Measurements from ENCODE around the gene OTP.
"Not testable (repeated sequence)": the region's sequence is repeated elsewhere in the genome, so short reads cannot be mapped to it uniquely, and the experiment has no call there.

Gene OTP

GRCh38 chr5:77606279-77606678 lies 32.2 kb downstream of the OTP start:
- no peak overlapping the region for H3K4ac ChIP-seq (ENCODE audit: low read depth, low read length)
- no peak overlapping the region for H4K5ac ChIP-seq (ENCODE audit: low read length)
- no peak overlapping the region for H2BK15ac ChIP-seq (replicated peaks; ENCODE audit: low read depth)
- no peaks in the 10 kb centered on the region for H3K79me2 ChIP-seq (ENCODE audit: control insufficient read depth, insufficient read depth, low read length)
- H2AK5ac ChIP-seq (ENCODE audit: low read length), result no peak overlapping the region
- no peak overlapping the region for H3K27ac ChIP-seq (ENCODE audit: low read depth, low read length)
- H3K27me3 ChIP-seq (ENCODE audit: insufficient read depth, low read length, poor library complexity), result no peaks in the 10 kb centered on the region
- no peak overlapping the region for H4K8ac ChIP-seq (ENCODE audit: low read depth, low read length)
- H3K4me1 ChIP-seq (ENCODE audit: control insufficient read depth, low read depth, low read length), result no peaks in the 10 kb centered on the region
- DNase-seq, result no peak
- H3K79me1 ChIP-seq (ENCODE audit: low read length), result no peaks in the 10 kb centered on the region
- no peak overlapping the region for H3K23ac ChIP-seq (ENCODE audit: low read length)
- H3K18ac ChIP-seq (ENCODE audit: low read length), result no peak overlapping the region
- H3K36me3 ChIP-seq (ENCODE audit: control insufficient read depth, insufficient read depth, low read length), result no peaks in the 10 kb centered on the region
- no peak overlapping the region for H2BK5ac ChIP-seq (ENCODE audit: low read length)
- no peak overlapping the region for H3K4me2 ChIP-seq (ENCODE audit: low read length)
- no peak overlapping the region for H3K9ac ChIP-seq (ENCODE audit: low read length)
- H2BK120ac ChIP-seq (ENCODE audit: low read depth, low read length), result no peak overlapping the region
- H3K56ac ChIP-seq (ENCODE audit: low read length), result no peak overlapping the region
- no peak overlapping the region for H3K4me3 ChIP-seq (ENCODE audit: low read length)

GRCh38 chr5:77599679-77600078 lies 38.8 kb downstream of the OTP start:
- no peak overlapping the region for H3K4me2 ChIP-seq (ENCODE audit: low read length)
- no peaks in the 10 kb centered on the region for H3K36me3 ChIP-seq (ENCODE audit: control insufficient read depth, insufficient read depth, low read length)
- no peak overlapping the region for H3K9ac ChIP-seq (ENCODE audit: low read length)
- no peak overlapping the region for H2BK15ac ChIP-seq (replicated peaks; ENCODE audit: low read depth)
- H3K79me2 ChIP-seq (ENCODE audit: control insufficient read depth, insufficient read depth, low read length), result no peaks in the 10 kb centered on the region
- no peaks in the 10 kb centered on the region for H3K79me1 ChIP-seq (ENCODE audit: low read length)
- H2BK120ac ChIP-seq (ENCODE audit: low read depth, low read length), result no peak overlapping the region
- H3K4ac ChIP-seq (ENCODE audit: low read depth, low read length), result no peak overlapping the region
- WGBS (ENCODE audit: extremely low coverage, insufficient coverage, low lambda C conversion rate), result no CpG with 5 or more reads among the region's 2 CpGs
- no peaks in the 10 kb centered on the region for H3K27me3 ChIP-seq (ENCODE audit: insufficient read depth, low read length, poor library complexity)
- H3K27ac ChIP-seq (ENCODE audit: low read depth, low read length), result no peak overlapping the region
- no peak overlapping the region for H3K23ac ChIP-seq (ENCODE audit: low read length)
- no peak overlapping the region for H2AK5ac ChIP-seq (ENCODE audit: low read length)
- DNase-seq, result no peak
- H3K4me1 ChIP-seq (ENCODE audit: control insufficient read depth, low read depth, low read length), result no peaks in the 10 kb centered on the region
- H4K5ac ChIP-seq (ENCODE audit: low read length), result no peak overlapping the region
- H3K18ac ChIP-seq (ENCODE audit: low read length), result no peak overlapping the region
- no peak overlapping the region for H3K56ac ChIP-seq (ENCODE audit: low read length)
- H4K8ac ChIP-seq (ENCODE audit: low read depth, low read length), result no peak overlapping the region
- no peak overlapping the region for H3K4me3 ChIP-seq (ENCODE audit: low read length)
- H2BK5ac ChIP-seq (ENCODE audit: low read length), result no peak overlapping the region

- no peak for DNase-seq
- Histone ChIP-seq H2BK15ac (replicated peaks; ENCODE audit: low read depth) (no peak overlapping the region), H3K27me3 (ENCODE audit: insufficient read depth, low read length, poor library complexity) (no peaks in the 10 kb centered on the region), H3K4ac (ENCODE audit: low read depth, low read length) (no peak overlapping the region), H3K4me3 (ENCODE audit: low read length) (no peak overlapping the region), H3K36me3 (ENCODE audit: control insufficient read depth, insufficient read depth, low read length) (no peaks in the 10 kb centered on the region), H2AK5ac (ENCODE audit: low read length) (no peak overlapping the region), H3K9ac (ENCODE audit: low read length) (no peak overlapping the region), H2BK5ac (ENCODE audit: low read length) (no peak overlapping the region), H4K8ac (ENCODE audit: low read depth, low read length) (no peak overlapping the region), H3K56ac (ENCODE audit: low read length) (no peak overlapping the region), H3K79me1 (ENCODE audit: low read length) (no peaks in the 10 kb centered on the region), H4K5ac (ENCODE audit: low read length) (no peak overlapping the region), H3K23ac (ENCODE audit: low read length) (no peak overlapping the region), H3K18ac (ENCODE audit: low read length) (no peak overlapping the region), H3K27ac (ENCODE audit: low read depth, low read length) (no peak overlapping the region), H2BK120ac (ENCODE audit: low read depth, low read length) (no peak overlapping the region), H3K4me2 (ENCODE audit: low read length) (no peak overlapping the region), H3K79me2 (ENCODE audit: control insufficient read depth, insufficient read depth, low read length) (no peaks in the 10 kb centered on the region), H3K4me1 (ENCODE audit: control insufficient read depth, low read depth, low read length) (no peaks in the 10 kb centered on the region)
- WGBS (ENCODE audit: extremely low coverage, insufficient coverage, low lambda C conversion rate), result no CpG with 5 or more reads among the region's 3 CpGs
Observed at GRCh38 chr5:77590347-77590746, 48.2 kb downstream of the OTP start.

- Histone ChIP-seq H2BK120ac (ENCODE audit: low read depth, low read length) (no peak overlapping the region), H3K56ac (ENCODE audit: low read length) (no peak overlapping the region), H3K18ac (ENCODE audit: low read length) (no peak overlapping the region), H4K5ac (ENCODE audit: low read length) (no peak overlapping the region), H3K9ac (ENCODE audit: low read length) (no peak overlapping the region), H3K4me2 (ENCODE audit: low read length) (no peak overlapping the region), H3K23ac (ENCODE audit: low read length) (no peak overlapping the region), H3K4me3 (ENCODE audit: low read length) (no peak overlapping the region), H3K4me1 (ENCODE audit: control insufficient read depth, low read depth, low read length) (no peaks in the 10 kb centered on the region), H3K27ac (ENCODE audit: low read depth, low read length) (no peak overlapping the region), H3K27me3 (ENCODE audit: insufficient read depth, low read length, poor library complexity) (no peaks in the 10 kb centered on the region), H3K4ac (ENCODE audit: low read depth, low read length) (no peak overlapping the region), H3K36me3 (ENCODE audit: control insufficient read depth, insufficient read depth, low read length) (no peaks in the 10 kb centered on the region), H4K8ac (ENCODE audit: low read depth, low read length) (no peak overlapping the region), H2AK5ac (ENCODE audit: low read length) (no peak overlapping the region), H2BK5ac (ENCODE audit: low read length) (no peak overlapping the region), H3K79me1 (ENCODE audit: low read length) (no peaks in the 10 kb centered on the region), H2BK15ac (replicated peaks; ENCODE audit: low read depth) (no peak overlapping the region), H3K79me2 (ENCODE audit: control insufficient read depth, insufficient read depth, low read length) (no peaks in the 10 kb centered on the region)
- DNase-seq, result no peak
Observed at GRCh38 chr5:77588175-77588574, 50.3 kb downstream of the OTP start.

GRCh38 chr5:77586101-77586500 lies 52.4 kb downstream of the OTP start:
- Histone ChIP-seq H4K8ac (ENCODE audit: low read depth, low read length) (no peak overlapping the region), H3K18ac (ENCODE audit: low read length) (no peak overlapping the region), H3K4me2 (ENCODE audit: low read length) (no peak overlapping the region), H3K36me3 (ENCODE audit: control insufficient read depth, insufficient read depth, low read length) (no peaks in the 10 kb centered on the region), H2BK15ac (replicated peaks; ENCODE audit: low read depth) (no peak overlapping the region), H3K56ac (ENCODE audit: low read length) (no peak overlapping the region), H3K27me3 (ENCODE audit: insufficient read depth, low read length, poor library complexity) (no peaks in the 10 kb centered on the region), H2AK5ac (ENCODE audit: low read length) (no peak overlapping the region), H2BK5ac (ENCODE audit: low read length) (no peak overlapping the region), H3K79me2 (ENCODE audit: control insufficient read depth, insufficient read depth, low read length) (no peaks in the 10 kb centered on the region), H3K27ac (ENCODE audit: low read depth, low read length) (no peak overlapping the region), H4K5ac (ENCODE audit: low read length) (no peak overlapping the region), H3K9ac (ENCODE audit: low read length) (no peak overlapping the region), H3K23ac (ENCODE audit: low read length) (no peak overlapping the region), H3K4me3 (ENCODE audit: low read length) (no peak overlapping the region), H2BK120ac (ENCODE audit: low read depth, low read length) (no peak overlapping the region), H3K4ac (ENCODE audit: low read depth, low read length) (no peak overlapping the region), H3K79me1 (ENCODE audit: low read length) (no peaks in the 10 kb centered on the region), H3K4me1 (ENCODE audit: control insufficient read depth, low read depth, low read length) (no peaks in the 10 kb centered on the region)
- DNase-seq, result no peak
- no CpG with 5 or more reads among the region's 1 CpG for WGBS (ENCODE audit: extremely low coverage, insufficient coverage, low lambda C conversion rate)

GRCh38 chr5:77582143-77582542 lies 56.4 kb downstream of the OTP start:
- not testable (repeated sequence) for H3K4ac ChIP-seq (ENCODE audit: low read depth, low read length); H3K4me2 ChIP-seq (ENCODE audit: low read length)

More at GRCh38 chr5:77582143-77582542, 56.4 kb downstream of the OTP start:
- not testable (repeated sequence) for H3K18ac ChIP-seq (ENCODE audit: low read length); H2BK5ac ChIP-seq (ENCODE audit: low read length); H4K8ac ChIP-seq (ENCODE audit: low read depth, low read length); H3K79me2 ChIP-seq (ENCODE audit: control insufficient read depth, insufficient read depth, low read length); H3K23ac ChIP-seq (ENCODE audit: low read length); H3K9ac ChIP-seq (ENCODE audit: low read length); H3K56ac ChIP-seq (ENCODE audit: low read length); H4K5ac ChIP-seq (ENCODE audit: low read length); H3K79me1 ChIP-seq (ENCODE audit: low read length); H3K27ac ChIP-seq (ENCODE audit: low read depth, low read length); H2BK120ac ChIP-seq (ENCODE audit: low read depth, low read length); H3K27me3 ChIP-seq (ENCODE audit: insufficient read depth, low read length, poor library complexity); H3K4me1 ChIP-seq (ENCODE audit: control insufficient read depth, low read depth, low read length); DNase-seq; H3K4me3 ChIP-seq (ENCODE audit: low read length); H3K36me3 ChIP-seq (ENCODE audit: control insufficient read depth, insufficient read depth, low read length); H2AK5ac ChIP-seq (ENCODE audit: low read length); H2BK15ac ChIP-seq (replicated peaks; ENCODE audit: low read depth)
- no CpG with 5 or more reads among the region's 7 CpGs for WGBS (ENCODE audit: extremely low coverage, insufficient coverage, low lambda C conversion rate)

All from mesendoderm (in vitro differentiated cells).